D721Med (cell line): ENCODE measurements around the gene TRIP4.
"Not testable (repeated sequence)": the region's sequence is repeated elsewhere in the genome, so short reads cannot be mapped to it uniquely, and the experiment has no call there.

Experiments
- DNase-seq: peaks from one replicate; pipeline ENCODE4 v3.0.0; 2011; ENCODE audit warnings: low spot score; ENCODE audit not compliant: insufficient read length
- FAIRE-seq: peaks from 2 replicates; lab custom pipeline; 2011; peaks lifted over from hg19 to GRCh38; lab: Jason Lieb, UNC
- CTCF ChIP-seq: IDR thresholded peaks from 2 replicates; pipeline ENCODE4 v1.5.1; 2012; ENCODE audit warnings: mild to moderate bottlenecking, control low read depth; ENCODE audit not compliant: insufficient read depth; ENCODE audit errors: missing control alignments

Gene TRIP4

DNA sequence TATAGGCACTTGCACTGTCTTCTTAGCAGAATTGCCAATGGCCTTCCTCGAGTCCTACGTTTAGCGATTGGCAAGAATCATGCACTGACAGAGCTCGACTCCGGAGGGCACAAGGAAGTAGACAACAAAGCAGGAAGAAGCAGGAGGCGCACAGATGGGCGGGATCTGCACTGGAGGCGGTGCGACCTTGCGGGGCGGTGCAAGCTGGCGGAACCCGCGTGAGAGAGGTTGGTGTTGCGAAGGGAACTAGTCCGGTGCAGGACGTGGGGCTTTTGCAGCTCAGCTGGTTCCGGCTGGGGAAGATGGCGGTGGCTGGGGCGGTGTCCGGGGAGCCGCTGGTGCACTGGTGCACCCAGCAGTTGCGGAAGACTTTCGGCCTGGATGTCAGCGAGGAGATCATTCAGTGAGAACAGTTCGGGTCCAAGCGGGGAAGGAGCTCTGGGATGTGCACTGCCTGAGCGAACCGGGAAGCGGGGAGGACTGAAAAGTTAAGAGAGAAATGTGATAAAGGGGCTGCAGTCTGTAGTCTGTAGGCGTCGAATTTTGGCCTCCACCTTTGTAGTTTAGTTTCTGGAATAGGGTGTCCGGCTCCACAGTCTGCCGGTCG lies at the start of gene TRIP4:
TRIP4 (plus strand) TSS at position 275 of the 607 bp plus-strand sequence; CDS start at position 303, 28 bp downstream.
- FAIRE-seq (no peak), DNase-seq (peak; percentile 80)

DNA sequence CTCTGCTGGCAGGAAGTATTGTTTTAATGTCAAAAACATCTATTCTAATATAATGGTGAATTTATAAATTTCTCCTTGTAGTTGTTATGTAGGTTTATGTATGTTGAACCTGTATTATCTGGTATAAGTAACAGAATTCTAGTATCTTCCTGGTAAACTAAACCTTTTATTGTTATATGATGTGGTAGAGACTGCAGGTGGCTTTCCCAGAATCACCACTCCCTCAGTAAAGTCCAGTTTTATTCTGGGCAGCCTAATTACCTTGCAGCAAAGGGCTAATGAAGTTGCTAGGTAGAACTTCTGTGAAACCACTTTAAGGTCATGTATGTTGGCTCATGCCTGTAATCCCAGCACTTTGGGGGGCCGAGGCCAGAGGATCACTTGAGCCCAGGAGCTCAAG lies 47.3 kb upstream of the TRIP4 start:
- DNase-seq (no peak), FAIRE-seq (no peak)
- no peak for TF ChIP-seq CTCF

More for the DNA sequence above, at the start of gene TRIP4:
- peak; percentile 15 for TF ChIP-seq CTCF

DNA sequence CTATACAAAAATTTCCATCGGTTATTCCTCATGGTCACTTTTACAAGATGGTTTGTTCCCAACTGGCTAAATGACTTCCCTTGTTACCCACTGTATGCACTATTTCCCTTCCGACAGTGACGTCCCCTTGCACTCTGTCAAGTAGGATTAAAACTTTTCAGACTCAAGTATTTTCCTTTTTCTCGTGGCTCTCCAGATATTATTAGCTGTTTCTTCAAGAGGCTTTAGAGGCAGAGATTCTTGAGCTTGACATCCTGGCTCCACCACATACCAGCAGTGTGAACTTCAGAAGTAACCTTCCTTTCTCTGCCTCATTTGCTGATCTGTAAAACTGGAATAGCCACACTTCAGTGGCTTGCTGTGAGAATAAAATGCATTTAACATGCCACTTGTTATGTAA lies 45.7 kb upstream of the TRIP4 start:
- no peak for TF ChIP-seq CTCF
- FAIRE-seq (no peak), DNase-seq (no peak)

- DNase-seq: no peak
- TF ChIP-seq CTCF: no peak
- FAIRE-seq: no peak
Observed at GRCh38 chr15:64343222-64343621, 44.4 kb upstream of the TRIP4 start.

DNA sequence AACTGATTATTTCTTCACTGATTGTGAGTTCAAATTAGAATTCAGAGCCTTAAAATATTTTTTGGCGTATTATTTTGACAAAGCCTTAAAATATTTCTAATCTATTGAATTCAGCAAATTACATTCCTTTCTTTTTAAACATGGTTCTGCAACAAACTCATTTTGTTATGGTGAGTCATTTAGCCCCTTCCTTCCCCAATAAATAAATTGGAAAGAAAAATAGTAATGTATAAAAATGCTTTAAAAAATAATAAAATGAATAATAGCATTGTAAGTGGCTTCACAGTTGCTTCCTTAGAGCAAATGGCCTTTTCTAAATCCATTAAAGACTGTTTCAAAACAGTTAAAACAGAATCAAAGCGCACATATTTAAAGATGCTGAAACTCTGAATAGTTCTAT lies 43.8 kb upstream of the TRIP4 start:
- TF ChIP-seq CTCF: no peak
- no peak for FAIRE-seq

GRCh38 chr15:64344651-64345294 lies 42.9 kb upstream of the TRIP4 start:
- no peak for DNase-seq
- TF ChIP-seq CTCF: no peak
- no peak for FAIRE-seq

More for the DNA sequence above, 43.8 kb upstream of the TRIP4 start:
- no peak for DNase-seq

DNA sequence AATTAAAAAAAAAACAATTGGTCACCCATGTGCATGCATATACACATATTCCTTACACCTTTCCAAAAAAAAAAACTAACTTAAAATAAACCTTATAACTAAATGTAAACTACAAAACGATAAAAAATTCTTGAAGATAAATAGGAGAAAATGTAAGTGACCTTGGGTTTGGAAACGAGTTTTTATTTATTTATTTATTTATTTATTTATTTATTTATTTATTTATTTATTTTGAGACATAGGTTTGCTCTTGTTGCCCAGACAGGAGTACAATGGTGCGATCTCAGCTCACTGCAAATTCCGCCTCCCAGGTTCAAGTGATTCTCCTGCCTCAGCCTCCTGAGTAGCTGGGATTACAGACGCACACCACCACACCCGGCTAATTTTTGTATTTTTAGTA lies 41.4 kb upstream of the TRIP4 start:
- FAIRE-seq, DNase-seq: not testable (repeated sequence)
